Liver (tissue), 3 donors: ENCODE results near the gene DNAI4.

ENCODE experiments used
- ATF3 ChIP-seq: IDR thresholded peaks from 2 replicates; pipeline ENCODE4 v1.6.1; 2016; ENCODE audit warnings: antibody characterized with exemption
- CTCF ChIP-seq: fragments of 150-350 bp; IDR thresholded peaks from 2 replicates; pipeline ENCODE4 v1.5.1; 2017; ENCODE audit warnings: improper control_type of control experiment, low read depth, low read length; ENCODE audit not compliant: missing input control
- EGR1 ChIP-seq, 2 donors: IDR thresholded peaks; 2 replicates each; pipeline ENCODE4 v1.6.1; 2016 to 2018; ENCODE audit warnings: antibody characterized with exemption in 2 of 2, low read depth in 2 of 2
- donor health status: healthy.
- donor health status: healthy.

- no peak for TF ChIP-seq CTCF
- TF ChIP-seq ATF3 = no peak
- no peak for TF ChIP-seq EGR1 (IDR thresholded peaks at IDR 0.05; ENCODE audit: low read depth in 2 of 2)
Observed at GRCh38 chr1:66853379-66853778, 71.3 kb downstream of the DNAI4 start.
